Hematopoietic multipotent progenitor cell treated with erythropoietin and hydrocortisone succinate and interleukin-3 and kit ligand, for 8 days (in vitro differentiated cells): ENCODE data around the gene ASB1.

Experiments used
- DNase-seq: peaks from one replicate; pipeline ENCODE4 v3.0.0-alpha.2; 2015

ASB1 gene

GRCh38 chr2:238473523-238473922 lies 46.8 kb downstream of the ASB1 start:
- DNase-seq, result no peak

- DNase-seq, result no peak
These were observed 48.3 kb downstream of the ASB1 start for GRCh38 chr2:238475034-238475433.

- DNase-seq, result no peak
These were observed 48.8 kb downstream of the ASB1 start for GRCh38 chr2:238475566-238475965.

- no peak for DNase-seq
These were observed 49.5 kb downstream of the ASB1 start for GRCh38 chr2:238476258-238476657.

- DNase-seq, result no peak
These were observed 51.5 kb downstream of the ASB1 start for GRCh38 chr2:238478216-238478615.

- no peak for DNase-seq
These were observed 53.1 kb downstream of the ASB1 start for GRCh38 chr2:238479847-238480246.

- no peak for DNase-seq
These were observed 56.3 kb downstream of the ASB1 start for GRCh38 chr2:238483021-238483420.

- DNase-seq, result no peak
These were observed 56.9 kb downstream of the ASB1 start for GRCh38 chr2:238483656-238484055.

GRCh38 chr2:238484522-238485452 lies 58.1 kb downstream of the ASB1 start:
- DNase-seq, result no peak

GRCh38 chr2:238486123-238486848 lies 59.6 kb downstream of the ASB1 start:
- DNase-seq, result no peak

- DNase-seq, result no peak
These were observed 60.4 kb downstream of the ASB1 start for GRCh38 chr2:238487134-238487533.

- no peak for DNase-seq
These were observed 61.1 kb downstream of the ASB1 start for GRCh38 chr2:238487652-238488346.

- DNase-seq, result no peak
These were observed 61.7 kb downstream of the ASB1 start for GRCh38 chr2:238488347-238488826.

GRCh38 chr2:238489431-238489830 lies 62.7 kb downstream of the ASB1 start:
- DNase-seq, result no peak

GRCh38 chr2:238489896-238490295 lies 63.2 kb downstream of the ASB1 start:
- no peak for DNase-seq

GRCh38 chr2:238492840-238493239 lies 66.1 kb downstream of the ASB1 start:
- no peak for DNase-seq

- DNase-seq, result no peak
These were observed 66.7 kb downstream of the ASB1 start for GRCh38 chr2:238493411-238493810.

- no peak for DNase-seq
These were observed 67.3 kb downstream of the ASB1 start for GRCh38 chr2:238493880-238494572.

- DNase-seq, result no peak
These were observed 67.8 kb downstream of the ASB1 start for GRCh38 chr2:238494573-238494961.

- DNase-seq, result no peak
These were observed 68.7 kb downstream of the ASB1 start for GRCh38 chr2:238495422-238495821.

- DNase-seq, result no peak
These were observed 70.3 kb downstream of the ASB1 start for GRCh38 chr2:238496756-238497609.

- no peak for DNase-seq
These were observed 70.9 kb downstream of the ASB1 start for GRCh38 chr2:238497610-238498005.
